Thyroid gland (tissue), 4 donors: ENCODE results near the gene CUL3. TPM values are rescaled to one million over a fixed set of nuclear protein-coding genes. Genes with fewer than 3 reads are reported as not detected.

Source experiments
- DNase-seq, 2 donors: peaks; one replicate each; pipeline ENCODE4 v3.0.0-alpha.2; 2019
- H3K27ac ChIP-seq, 3 donors: fragments of 200-600 bp; sonication (generic); 1 replicate in 2 of 3; 2 replicates in 1 of 3; pipeline ENCODE4 v1.5.1; 2016 to 2019; ENCODE audit warnings: mild to moderate bottlenecking in 1 of 3, moderate library complexity in 1 of 3
- H3K27me3 ChIP-seq: fragments of 200-600 bp; sonication (generic); one replicate; pipeline ENCODE4 v1.5.1; 2019
- H3K36me3 ChIP-seq, 2 donors: fragments of 200-600 bp; sonication (generic); one replicate each; pipeline ENCODE4 v1.5.1; 2016 to 2019
- H3K4me1 ChIP-seq, 2 donors: fragments of 200-600 bp; sonication (generic); one replicate each; pipeline ENCODE4 v1.5.1; 2017 to 2019
- H3K4me3 ChIP-seq, 3 donors: fragments of 200-600 bp; sonication (generic); replicated peaks in 1 of 3; 1 replicate in 2 of 3; 2 replicates in 1 of 3; pipeline ENCODE4 v1.5.1; 2016; ENCODE audit warnings: mild to moderate bottlenecking in 1 of 3
- H3K9me3 ChIP-seq: fragments of 200-600 bp; sonication (generic); one replicate; pipeline ENCODE4 v1.5.1; 2017
- POLR2A ChIP-seq, 2 donors: fragments of 450-650 bp; IDR thresholded peaks; one replicate each; pipeline ENCODE4 v1.6.1; 2017; ENCODE audit warnings: antibody characterized with exemption in 2 of 2, mild to moderate bottlenecking in 2 of 2, moderate library complexity in 1 of 2
- WGBS, 2 donors: methylation state at CpG; one replicate each; pipeline ENCODE4 v1.1.5; 2017; 5-methylcytosine and 5-hydroxymethylcytosine counted together
- intact Hi-C: fragments of 100-400 bp; cut with DNase I; formaldehyde crosslinking; loops from one replicate; pipeline ENCODE4 v1.15.1; 2023
- total RNA-seq, 4 donors: library from RNA; depleted of rRNA; stranded (reverse); fragments of >200 nt; gene quantifications; one replicate each; pipeline ENCODE4 v1.2.3, GENCODE V29; 2016
- TF ChIP-seq, protein P1 (sequence below), 6 experiments: fragments of 200-600 bp in 3 of 6; fragments of 450-650 bp in 3 of 6; sonication (generic) in 3 of 6; IDR thresholded peaks; one replicate each; pipeline ENCODE4 v1.5.1; 2016 to 2019; ENCODE audit warnings: antibody characterized with exemption in 6 of 6, mild to moderate bottlenecking in 2 of 6, inconsistent platforms in 1 of 6, moderate library complexity in 1 of 6

CUL3 gene
- total RNA-seq, 4 donors from 2014 or later: 91.9 to 122 (median 107) TPM

- TF ChIP-seq, protein P1, sequence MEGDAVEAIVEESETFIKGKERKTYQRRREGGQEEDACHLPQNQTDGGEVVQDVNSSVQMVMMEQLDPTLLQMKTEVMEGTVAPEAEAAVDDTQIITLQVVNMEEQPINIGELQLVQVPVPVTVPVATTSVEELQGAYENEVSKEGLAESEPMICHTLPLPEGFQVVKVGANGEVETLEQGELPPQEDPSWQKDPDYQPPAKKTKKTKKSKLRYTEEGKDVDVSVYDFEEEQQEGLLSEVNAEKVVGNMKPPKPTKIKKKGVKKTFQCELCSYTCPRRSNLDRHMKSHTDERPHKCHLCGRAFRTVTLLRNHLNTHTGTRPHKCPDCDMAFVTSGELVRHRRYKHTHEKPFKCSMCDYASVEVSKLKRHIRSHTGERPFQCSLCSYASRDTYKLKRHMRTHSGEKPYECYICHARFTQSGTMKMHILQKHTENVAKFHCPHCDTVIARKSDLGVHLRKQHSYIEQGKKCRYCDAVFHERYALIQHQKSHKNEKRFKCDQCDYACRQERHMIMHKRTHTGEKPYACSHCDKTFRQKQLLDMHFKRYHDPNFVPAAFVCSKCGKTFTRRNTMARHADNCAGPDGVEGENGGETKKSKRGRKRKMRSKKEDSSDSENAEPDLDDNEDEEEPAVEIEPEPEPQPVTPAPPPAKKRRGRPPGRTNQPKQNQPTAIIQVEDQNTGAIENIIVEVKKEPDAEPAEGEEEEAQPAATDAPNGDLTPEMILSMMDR (IDR thresholded peaks at IDR 0.05): no peak
- TF ChIP-seq POLR2A (IDR thresholded peaks at IDR 0.05): no peak
- WGBS, 2 donors: 66% methylated on average over 10 of the region's 10 CpGs
- no peak overlapping the region for H3K4me3 ChIP-seq
- intact Hi-C loops: no loop called here
- no peak for DNase-seq
- no peaks in the 10 kb centered on the region for H3K9me3 ChIP-seq
- H3K27me3 ChIP-seq: no peaks in the 10 kb centered on the region
- no peaks in the 10 kb centered on the region for H3K36me3 ChIP-seq
- H3K27ac ChIP-seq: no peak overlapping the region
- no peaks in the 10 kb centered on the region for H3K4me1 ChIP-seq
These were observed 151.7 kb downstream of the CUL3 start for GRCh38 chr2:224433442-224433841.

DNA sequence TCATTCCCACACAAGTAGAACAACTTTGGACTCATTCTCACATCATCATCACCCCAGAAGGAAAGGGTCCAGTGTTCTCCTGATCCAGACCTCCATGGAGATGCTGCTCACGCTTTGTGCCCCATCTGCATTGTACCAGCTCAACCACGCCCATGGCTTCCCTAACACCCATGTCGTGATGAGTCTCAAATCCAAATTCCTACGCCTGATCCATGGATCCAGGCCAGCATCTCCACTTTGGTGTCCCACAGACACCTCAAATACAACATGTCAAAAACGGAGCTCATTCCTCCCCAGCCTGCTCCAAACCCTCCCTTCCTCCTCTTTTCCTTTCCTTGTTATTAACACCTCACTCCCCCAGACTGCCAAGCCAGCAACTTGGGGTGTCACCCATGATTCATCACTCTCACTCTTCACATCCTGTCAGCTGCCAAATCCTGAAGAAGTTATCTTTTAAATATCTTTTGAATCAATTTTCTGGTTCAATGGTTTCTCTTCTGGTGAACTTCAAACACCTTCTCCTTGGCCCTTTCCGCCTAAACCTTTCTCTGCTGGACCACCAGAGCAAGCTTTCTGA lies 153.1 kb downstream of the CUL3 start:
- no peaks in the 10 kb centered on the region for H3K9me3 ChIP-seq
- WGBS, 2 donors: 87 to 89% methylated on average over 6 of the region's 6 CpGs
- no peaks in the 10 kb centered on the region for H3K27me3 ChIP-seq
- intact Hi-C loops: no loop called here
- no peaks in the 10 kb centered on the region for H3K4me1 ChIP-seq
- TF ChIP-seq, protein P1 (IDR thresholded peaks at IDR 0.05): no peak
- TF ChIP-seq POLR2A (IDR thresholded peaks at IDR 0.05): no peak
- no peak overlapping the region for H3K4me3 ChIP-seq
- no peak overlapping the region for H3K27ac ChIP-seq
- DNase-seq: no peak
- H3K36me3 ChIP-seq: no peaks in the 10 kb centered on the region

DNA sequence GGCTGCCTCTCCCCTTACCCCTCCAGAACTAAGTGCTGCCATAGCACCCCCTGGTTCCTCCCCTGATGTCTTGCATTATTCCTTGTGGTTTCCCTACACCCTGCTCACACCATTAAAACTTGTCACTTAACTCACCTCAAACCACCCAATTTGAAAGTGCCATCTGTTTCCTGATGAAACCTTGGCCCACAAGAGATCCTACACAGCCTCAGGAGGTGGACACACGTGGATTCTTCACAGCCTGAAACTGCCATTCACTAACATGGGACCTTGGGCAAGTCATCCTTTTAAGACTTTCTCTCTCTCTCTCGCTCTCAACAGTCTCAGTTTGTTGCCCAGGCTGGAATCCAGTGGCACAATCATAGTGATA lies 155.7 kb downstream of the CUL3 start:
- Histone ChIP-seq H3K27me3 (no peaks in the 10 kb centered on the region), H3K27ac (no peak overlapping the region), H3K4me3 (no peak overlapping the region), H3K4me1 (no peaks in the 10 kb centered on the region), H3K9me3 (no peaks in the 10 kb centered on the region), H3K36me3 (no peaks in the 10 kb centered on the region)
- intact Hi-C loops: no loop called here
- no peak for TF ChIP-seq POLR2A (IDR thresholded peaks at IDR 0.05)
- TF ChIP-seq, protein P1 (IDR thresholded peaks at IDR 0.05): no peak
- no peak for DNase-seq
- WGBS, 2 donors: 54 to 69% methylated on average over 2 of the region's 2 CpGs

GRCh38 chr2:224428787-224429440 lies 156.2 kb downstream of the CUL3 start:
- Histone ChIP-seq H3K4me1 (no peaks in the 10 kb centered on the region), H3K9me3 (no peaks in the 10 kb centered on the region), H3K4me3 (no peak overlapping the region), H3K27ac (no peak overlapping the region), H3K36me3 (no peaks in the 10 kb centered on the region), H3K27me3 (no peaks in the 10 kb centered on the region)
- 85 to 93% methylated on average over 2 to 3 of the region's 3 CpGs for WGBS, 2 donors
- no peak for DNase-seq
- intact Hi-C loops: no loop called here
- no peak for TF ChIP-seq POLR2A (IDR thresholded peaks at IDR 0.05)
- TF ChIP-seq, protein P1 (IDR thresholded peaks at IDR 0.05): no peak

- no peaks in the 10 kb centered on the region for H3K9me3 ChIP-seq
- DNase-seq: no peak
- intact Hi-C loops: no loop called here
- H3K4me3 ChIP-seq: no peak overlapping the region
- no peaks in the 10 kb centered on the region for H3K27me3 ChIP-seq
- TF ChIP-seq, protein P1 (IDR thresholded peaks at IDR 0.05): no peak
- TF ChIP-seq POLR2A (IDR thresholded peaks at IDR 0.05): no peak
- no peaks in the 10 kb centered on the region for H3K36me3 ChIP-seq
- 67 to 73% methylated on average over 4 of the region's 4 CpGs for WGBS, 2 donors
- H3K4me1 ChIP-seq: no peaks in the 10 kb centered on the region
- H3K27ac ChIP-seq: no peak overlapping the region
These were observed 157.7 kb downstream of the CUL3 start for GRCh38 chr2:224427471-224427870.
